OCI-LY1 (cell line): ENCODE measurements around the gene BNIP5.

ENCODE experiments used
- H2AFZ ChIP-seq: fragments of 200-600 bp; sonication (generic), shearing (Covaris generic); 2 replicates; pipeline ENCODE4 v1.6.0; 2014; ENCODE audit warnings: antibody characterized with exemption, mild to moderate bottlenecking, low read length
- H3F3A ChIP-seq: fragments of 200-600 bp; sonication (generic), shearing (Covaris generic); 2 replicates; pipeline ENCODE4 v1.6.0; 2014; ENCODE audit warnings: mild to moderate bottlenecking, antibody characterized with exemption, low read length, moderate library complexity; ENCODE audit not compliant: insufficient read depth
- H3K27ac ChIP-seq: fragments of 200-600 bp; sonication (generic); 2 replicates; pipeline ENCODE4 v1.5.1; 2014; ENCODE audit warnings: low read length, mixed run types, mild to moderate bottlenecking, low read depth; ENCODE audit not compliant: poor library complexity, severe bottlenecking
- H3K27me3 ChIP-seq: fragments of 200-600 bp; sonication (generic); 2 replicates; pipeline ENCODE4 v1.6.0; 2014; ENCODE audit warnings: antibody characterized with exemption, mild to moderate bottlenecking, low read length, moderate library complexity; ENCODE audit not compliant: insufficient read depth
- H3K36me3 ChIP-seq: fragments of 200-600 bp; sonication (generic); 2 replicates; pipeline ENCODE4 v1.6.1; 2014; ENCODE audit warnings: mild to moderate bottlenecking, antibody characterized with exemption, low read length, moderate library complexity, mixed read lengths; ENCODE audit not compliant: insufficient read depth
- H3K4me1 ChIP-seq: fragments of 200-600 bp; sonication (generic); 2 replicates; pipeline ENCODE4 v1.5.1; 2014; ENCODE audit warnings: mild to moderate bottlenecking, low read length, moderate library complexity; ENCODE audit not compliant: insufficient read depth, severe bottlenecking
- H3K4me2 ChIP-seq: fragments of 200-600 bp; sonication (generic), shearing (Covaris generic); 2 replicates; pipeline ENCODE4 v1.6.1; 2014; ENCODE audit warnings: low read length
- H3K4me3 ChIP-seq: fragments of 200-600 bp; sonication (generic); 2 replicates; pipeline ENCODE4 v1.5.1; 2014; ENCODE audit warnings: low read length, low read depth, mild to moderate bottlenecking, mixed read lengths; ENCODE audit not compliant: poor library complexity, severe bottlenecking
- H3K79me2 ChIP-seq: fragments of 200-600 bp; shearing (Covaris generic); 2 replicates; pipeline ENCODE4 v1.6.1; 2016; ENCODE audit warnings: mixed run types, low read length, mixed read lengths; ENCODE audit not compliant: insufficient read depth
- H3K9ac ChIP-seq: fragments of 200-600 bp; sonication (generic), shearing (Covaris generic); 2 replicates; pipeline ENCODE4 v1.6.1; 2014; ENCODE audit warnings: mild to moderate bottlenecking, low read length, mixed read lengths
- H3K9me2 ChIP-seq: fragments of 200-600 bp; sonication (generic), shearing (Covaris generic); 2 replicates; pipeline ENCODE4 v1.6.1; 2014; ENCODE audit warnings: low read depth, mild to moderate bottlenecking, low read length, mixed read lengths
- H3K9me3 ChIP-seq: fragments of 200-600 bp; shearing (Covaris generic); 2 replicates; pipeline ENCODE4 v1.6.1; 2014; ENCODE audit warnings: low read length, mixed read lengths
- H4K20me1 ChIP-seq: fragments of 200-600 bp; sonication (generic), shearing (Covaris generic); 2 replicates; pipeline ENCODE4 v1.6.0; 2016; ENCODE audit warnings: mild to moderate bottlenecking, low read length; ENCODE audit not compliant: insufficient read depth
- CTCF ChIP-seq: fragments of 200-600 bp; sonication (generic), shearing (Covaris generic); IDR thresholded peaks from 2 replicates; pipeline ENCODE4 v1.5.1; 2017; ENCODE audit warnings: mild to moderate bottlenecking, antibody characterized with exemption, low read length, moderate library complexity, mixed read lengths
- EZH2 ChIP-seq: fragments of 200-600 bp; sonication (generic), shearing (Covaris generic); IDR thresholded peaks from 2 replicates; pipeline ENCODE4 v1.8.0; 2017; ENCODE audit warnings: borderline replicate concordance, mixed run types, mild to moderate bottlenecking, antibody characterized with exemption, low read length, moderate library complexity, mixed read lengths

BNIP5 gene

GRCh38 chr6:36285187-36285671 lies 51.5 kb downstream of the BNIP5 start:
- H3K4me1 ChIP-seq, result no peaks in the 10 kb centered on the region
- no peak overlapping the region for H3K27ac ChIP-seq
- no peak overlapping the region for H3K4me2 ChIP-seq
- no peaks in the 10 kb centered on the region for H3K9me2 ChIP-seq
- no peaks in the 10 kb centered on the region for H4K20me1 ChIP-seq
- H3F3A ChIP-seq, result no peaks in the 10 kb centered on the region
- TF ChIP-seq EZH2, result no peak
- TF ChIP-seq CTCF, result no peak
- H3K4me3 ChIP-seq, result no peak overlapping the region
- H3K9ac ChIP-seq, result no peak overlapping the region
- H2AFZ ChIP-seq, result no peak overlapping the region
- H3K9me3 ChIP-seq, result no peaks in the 10 kb centered on the region
- no peaks in the 10 kb centered on the region for H3K79me2 ChIP-seq
- H3K27me3 ChIP-seq, result peaks cover 7% of the 10 kb centered on the region; the same call in 1 of the 2 replicates
- no peaks in the 10 kb centered on the region for H3K36me3 ChIP-seq

DNA sequence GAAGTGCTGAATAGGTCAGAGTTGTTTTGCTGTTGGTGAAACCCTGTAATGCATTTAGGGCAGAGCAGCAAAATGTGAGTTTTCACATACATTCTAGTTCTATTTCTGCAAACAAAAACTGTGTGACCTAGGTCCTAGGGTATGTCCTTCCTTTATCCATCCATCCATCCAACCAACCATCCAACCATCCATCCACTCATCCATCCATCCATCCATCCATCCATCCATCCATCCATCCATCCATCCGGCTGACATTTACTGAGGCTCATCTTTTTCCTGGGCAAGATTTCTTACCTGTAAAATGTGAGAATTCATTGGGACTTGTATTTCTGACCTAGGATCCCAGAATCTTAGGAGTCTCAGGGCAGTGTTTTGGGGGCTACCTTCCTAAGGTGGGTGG lies 52.3 kb downstream of the BNIP5 start:
- Histone ChIP-seq H3K4me3 (no peak overlapping the region), H2AFZ (no peak overlapping the region), H3K9me3 (no peaks in the 10 kb centered on the region), H3K4me1 (no peaks in the 10 kb centered on the region), H4K20me1 (no peaks in the 10 kb centered on the region), H3K9ac (no peak overlapping the region), H3K27me3 (peaks cover 7% of the 10 kb centered on the region; the same call in 1 of the 2 replicates), H3K9me2 (no peaks in the 10 kb centered on the region), H3K27ac (no peak overlapping the region), H3K4me2 (no peak overlapping the region), H3K79me2 (no peaks in the 10 kb centered on the region), H3K36me3 (no peaks in the 10 kb centered on the region), H3F3A (no peaks in the 10 kb centered on the region)
- TF ChIP-seq EZH2 (no peak), CTCF (no peak)

GRCh38 chr6:36283608-36284007 lies 53.1 kb downstream of the BNIP5 start:
- no peaks in the 10 kb centered on the region for H3K9me2 ChIP-seq
- no peak overlapping the region for H3K9ac ChIP-seq
- no peak overlapping the region for H2AFZ ChIP-seq
- H3K27me3 ChIP-seq, result peaks cover 7% of the 10 kb centered on the region; the same call in 1 of the 2 replicates
- H3K79me2 ChIP-seq, result no peaks in the 10 kb centered on the region
- TF ChIP-seq EZH2, result no peak
- no peak for TF ChIP-seq CTCF
- H3K36me3 ChIP-seq, result no peaks in the 10 kb centered on the region
- H3K4me1 ChIP-seq, result no peaks in the 10 kb centered on the region
- H3K9me3 ChIP-seq, result no peaks in the 10 kb centered on the region
- no peak overlapping the region for H3K4me3 ChIP-seq
- H3F3A ChIP-seq, result no peaks in the 10 kb centered on the region
- no peaks in the 10 kb centered on the region for H4K20me1 ChIP-seq
- H3K4me2 ChIP-seq, result no peak overlapping the region
- no peak overlapping the region for H3K27ac ChIP-seq
